ENCODE results near the gene RNF183. TPM values are rescaled to one million over a fixed set of nuclear protein-coding genes. Genes with fewer than 3 reads are reported as not detected.

Gene RNF183
- total RNA-seq, 3 donors from 2014 or later, result 0.35 to 1.4 (median 1.1) TPM

DNA sequence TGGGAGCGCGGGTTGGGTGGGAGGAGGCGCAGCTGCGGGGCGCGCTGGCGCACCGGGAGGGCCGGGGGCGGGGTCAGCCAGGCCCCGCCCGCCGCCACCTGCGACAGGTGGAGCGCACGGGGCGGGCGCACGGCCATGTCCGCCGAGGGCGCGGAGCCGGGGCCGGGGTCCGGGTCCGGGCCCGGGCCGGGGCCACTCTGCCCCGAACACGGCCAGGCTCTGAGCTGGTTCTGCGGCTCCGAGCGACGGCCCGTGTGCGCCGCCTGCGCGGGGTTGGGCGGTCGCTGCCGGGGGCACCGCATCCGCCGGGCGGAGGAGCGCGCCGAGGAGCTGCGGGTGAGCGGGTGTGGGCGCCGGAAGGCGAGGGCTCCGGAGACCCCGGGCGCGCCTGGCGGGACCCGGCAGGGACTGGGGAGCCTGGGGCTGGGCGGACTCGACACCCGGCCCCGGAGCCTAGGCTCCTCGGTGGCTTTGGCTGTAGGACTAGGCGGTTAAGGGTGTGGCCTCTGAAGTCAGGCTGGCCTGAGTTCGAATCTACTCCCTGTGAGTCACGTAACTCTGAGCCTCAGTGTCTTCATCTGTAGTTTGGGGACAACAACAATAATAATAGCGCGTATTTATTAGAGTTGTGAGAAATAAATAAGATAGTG lies 46.4 kb upstream of the RNF183 start, which contains the start of gene BSPRY:
BSPRY (plus strand) TSS at position 97 of the 650 bp plus-strand sequence; CDS start at position 136, 39 bp downstream.
- Histone ChIP-seq H3K4me3 (peak within 1 kb of the TSS; percentile 46), H3K9me3 (no peaks in the 10 kb centered on the region), H3K36me3 (ENCODE audit: low read depth) (no peaks in the 10 kb centered on the region), H3K4me1 (ENCODE audit: low read depth) (peaks cover 20% of the 10 kb centered on the region)
- intact Hi-C loops (cut with DNase I, micrococcal nuclease), result no loop called here
- DNase-seq (peak; percentile 60 to 74 (median 70)), ATAC-seq (peak; percentile 81)
- TF ChIP-seq, protein P1, sequence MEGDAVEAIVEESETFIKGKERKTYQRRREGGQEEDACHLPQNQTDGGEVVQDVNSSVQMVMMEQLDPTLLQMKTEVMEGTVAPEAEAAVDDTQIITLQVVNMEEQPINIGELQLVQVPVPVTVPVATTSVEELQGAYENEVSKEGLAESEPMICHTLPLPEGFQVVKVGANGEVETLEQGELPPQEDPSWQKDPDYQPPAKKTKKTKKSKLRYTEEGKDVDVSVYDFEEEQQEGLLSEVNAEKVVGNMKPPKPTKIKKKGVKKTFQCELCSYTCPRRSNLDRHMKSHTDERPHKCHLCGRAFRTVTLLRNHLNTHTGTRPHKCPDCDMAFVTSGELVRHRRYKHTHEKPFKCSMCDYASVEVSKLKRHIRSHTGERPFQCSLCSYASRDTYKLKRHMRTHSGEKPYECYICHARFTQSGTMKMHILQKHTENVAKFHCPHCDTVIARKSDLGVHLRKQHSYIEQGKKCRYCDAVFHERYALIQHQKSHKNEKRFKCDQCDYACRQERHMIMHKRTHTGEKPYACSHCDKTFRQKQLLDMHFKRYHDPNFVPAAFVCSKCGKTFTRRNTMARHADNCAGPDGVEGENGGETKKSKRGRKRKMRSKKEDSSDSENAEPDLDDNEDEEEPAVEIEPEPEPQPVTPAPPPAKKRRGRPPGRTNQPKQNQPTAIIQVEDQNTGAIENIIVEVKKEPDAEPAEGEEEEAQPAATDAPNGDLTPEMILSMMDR (IDR thresholded peaks at IDR 0.05), result no peak

DNA sequence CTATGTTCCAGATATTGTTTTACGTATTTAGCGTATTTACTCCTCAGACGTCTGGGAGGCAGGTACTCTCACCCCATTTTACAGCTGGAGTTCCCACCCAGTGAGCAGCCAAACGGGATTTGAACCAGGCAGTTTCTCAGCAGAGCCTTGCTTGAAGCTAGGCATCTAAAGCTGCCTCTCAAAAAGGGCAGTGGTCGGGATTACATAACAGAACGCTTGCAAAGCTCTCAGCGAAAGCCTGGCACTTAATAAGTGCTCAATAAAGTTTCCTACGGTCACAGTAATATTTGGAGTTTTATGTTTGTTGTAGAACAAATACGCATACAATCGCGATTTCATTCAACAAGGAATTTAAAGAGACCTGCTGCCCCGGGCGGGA lies 45.9 kb upstream of the RNF183 start:
- intact Hi-C loops (cut with DNase I, micrococcal nuclease), result no loop called here

DNA sequence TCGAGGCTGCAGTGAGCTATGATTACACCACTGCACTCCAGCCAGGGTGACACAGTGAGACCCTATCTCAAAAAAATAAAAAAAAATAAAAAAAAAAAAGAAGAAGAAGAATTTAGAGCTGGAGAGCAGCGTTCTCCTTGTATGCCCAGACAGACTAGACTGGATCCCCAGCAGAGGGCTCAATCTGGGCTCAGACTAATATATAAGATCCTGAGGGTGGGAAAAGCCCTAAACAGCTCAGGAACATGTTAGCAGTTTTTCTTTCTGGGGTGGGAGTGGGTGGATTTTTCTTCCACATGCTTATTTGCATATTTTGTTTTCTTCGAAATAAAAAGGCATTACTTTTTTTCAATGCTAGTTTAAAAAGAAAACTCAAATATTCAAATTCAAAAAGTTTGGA lies 45.3 kb upstream of the RNF183 start:
- Histone ChIP-seq H3K36me3 (ENCODE audit: low read depth) (no peaks in the 10 kb centered on the region), H3K4me1 (ENCODE audit: low read depth) (peaks cover 21% of the 10 kb centered on the region), H3K9me3 (no peaks in the 10 kb centered on the region), H3K4me3 (no peak overlapping the region)
- intact Hi-C loops (cut with DNase I, micrococcal nuclease), result no loop called here
- TF ChIP-seq, protein P1 (IDR thresholded peaks at IDR 0.05), result no peak
- ATAC-seq (no peak), DNase-seq (no peak)

More for the DNA sequence above, 45.9 kb upstream of the RNF183 start:
- TF ChIP-seq, protein P1 (IDR thresholded peaks at IDR 0.05), result no peak
- no peak overlapping the region for H3K4me3 ChIP-seq
- no peaks in the 10 kb centered on the region for H3K9me3 ChIP-seq
- DNase-seq (no peak), ATAC-seq (no peak)
- no peaks in the 10 kb centered on the region for H3K36me3 ChIP-seq (ENCODE audit: low read depth)
- peaks cover 21% of the 10 kb centered on the region for H3K4me1 ChIP-seq (ENCODE audit: low read depth)

DNA sequence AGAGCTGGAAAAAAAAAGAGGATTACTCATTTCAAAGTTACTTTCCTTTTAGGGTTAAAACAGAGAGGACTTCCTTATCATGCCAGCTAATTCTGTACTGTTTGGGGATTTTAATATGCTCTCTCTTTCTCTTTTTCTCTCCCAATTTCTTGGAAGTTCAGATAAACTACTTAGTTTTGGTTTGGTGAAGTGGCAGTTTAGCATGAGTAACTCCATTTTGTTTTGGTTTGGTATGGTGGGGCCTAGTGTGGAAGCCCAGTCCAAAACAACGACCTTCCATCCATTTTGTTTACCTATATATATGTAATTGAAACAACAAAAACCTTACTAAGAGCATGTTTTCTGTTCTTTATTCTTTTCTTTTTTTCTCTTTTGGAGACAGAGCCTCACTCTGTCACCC lies 42.5 kb upstream of the RNF183 start:
- DNase-seq (no peak), ATAC-seq (no peak)
- TF ChIP-seq, protein P1 (IDR thresholded peaks at IDR 0.05), result no peak
- no peaks in the 10 kb centered on the region for H3K36me3 ChIP-seq (ENCODE audit: low read depth)
- intact Hi-C loops (cut with DNase I, micrococcal nuclease), result no loop called here
- peaks cover 21% of the 10 kb centered on the region for H3K4me1 ChIP-seq (ENCODE audit: low read depth)
- H3K4me3 ChIP-seq, result no peak overlapping the region
- no peaks in the 10 kb centered on the region for H3K9me3 ChIP-seq

DNA sequence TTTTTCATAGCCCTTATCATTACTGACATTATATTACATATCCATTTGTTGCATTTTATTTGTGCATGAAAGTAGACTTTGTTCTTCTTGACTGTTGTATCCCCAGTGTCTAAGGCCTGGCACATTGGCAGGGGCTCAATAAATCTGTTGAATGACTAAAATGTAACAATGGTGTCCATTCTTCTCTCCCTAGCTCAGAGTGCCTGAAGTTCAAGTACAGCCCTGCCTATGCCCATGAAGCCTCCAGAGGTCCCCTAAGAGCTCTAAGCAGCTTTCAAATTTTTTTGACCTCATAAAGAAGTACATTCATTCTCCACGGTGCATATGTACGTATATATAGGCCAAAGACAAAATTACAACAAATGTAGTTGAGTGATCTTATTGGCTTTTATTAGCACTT lies 42.0 kb upstream of the RNF183 start:
- Histone ChIP-seq H3K4me3 (no peak overlapping the region), H3K36me3 (ENCODE audit: low read depth) (no peaks in the 10 kb centered on the region), H3K9me3 (no peaks in the 10 kb centered on the region), H3K4me1 (ENCODE audit: low read depth) (peaks cover 20% of the 10 kb centered on the region)
- intact Hi-C loops (cut with DNase I, micrococcal nuclease), result no loop called here
- TF ChIP-seq, protein P1 (IDR thresholded peaks at IDR 0.05), result no peak
- ATAC-seq, result peak; percentile 20
- DNase-seq, result peak in 1 of 3 donors; percentile 32

Data from mucosa of descending colon (tissue), 3 donors.